ENCODE results near the gene KLHDC10.

GRCh38 chr7:130140551-130141160 lies 70.3 kb downstream of the KLHDC10 start:
- TF ChIP-seq CTCF (IDR thresholded peaks at IDR 0.05) (no peak), ZFX (IDR thresholded peaks at IDR 0.05; ENCODE audit: borderline replicate concordance) (no peak)
